SU-DHL-6 (cell line): Measurements from ENCODE around the gene LRP6.

Source experiments
- H2AFZ ChIP-seq: fragments of 200-600 bp; sonication (generic); 2 replicates; pipeline ENCODE4 v1.6.1; 2014; ENCODE audit warnings: low read depth, mild to moderate bottlenecking, moderate library complexity, mixed read lengths, antibody characterized with exemption, low read length; ENCODE audit not compliant: severe bottlenecking
- H3F3A ChIP-seq: fragments of 200-600 bp; shearing (Covaris generic); 2 replicates; pipeline ENCODE4 v1.6.0; 2016; ENCODE audit warnings: antibody characterized with exemption, mild to moderate bottlenecking; ENCODE audit not compliant: insufficient read depth
- H3K27ac ChIP-seq: fragments of 200-600 bp; sonication (generic); 2 replicates; pipeline ENCODE4 v1.5.1; 2016; ENCODE audit warnings: low read depth, mild to moderate bottlenecking, low read length, moderate library complexity, mixed read lengths
- H3K27me3 ChIP-seq: fragments of 200-600 bp; sonication (generic), shearing (Covaris generic); 2 replicates; pipeline ENCODE4 v1.6.0; 2014; ENCODE audit warnings: mild to moderate bottlenecking, low read length
- H3K36me3 ChIP-seq: fragments of 200-600 bp; sonication (generic); 2 replicates; pipeline ENCODE4 v1.6.1; 2014; ENCODE audit warnings: mild to moderate bottlenecking, low read length, mixed read lengths
- H3K4me2 ChIP-seq: fragments of 300-600, 200-600 bp; shearing (Covaris generic), sonication (generic); 2 replicates; pipeline ENCODE4 v1.6.0; 2014; ENCODE audit warnings: low read length, low read depth, mild to moderate bottlenecking; ENCODE audit not compliant: poor library complexity, severe bottlenecking
- H3K4me3 ChIP-seq: fragments of 200-600 bp; sonication (generic); 2 replicates; pipeline ENCODE4 v1.5.1; 2014; ENCODE audit warnings: antibody characterized with exemption, low read length, mild to moderate bottlenecking, mixed read lengths; ENCODE audit not compliant: insufficient read depth, poor library complexity, severe bottlenecking
- H3K79me2 ChIP-seq: fragments of 200-600 bp; sonication (generic); 2 replicates; pipeline ENCODE4 v1.6.1; 2014; ENCODE audit warnings: mild to moderate bottlenecking, low read length, moderate library complexity; ENCODE audit not compliant: insufficient read depth
- H3K9ac ChIP-seq: fragments of 200-600 bp; sonication (generic); 2 replicates; pipeline ENCODE4 v1.7.0; 2014; ENCODE audit warnings: mild to moderate bottlenecking, low read length
- H3K9me2 ChIP-seq: fragments of 200-600 bp; sonication (generic); replicated peaks from 2 replicates; pipeline ENCODE4 v1.6.1; 2014; ENCODE audit warnings: low read length; ENCODE audit not compliant: insufficient read depth
- H3K9me3 ChIP-seq: fragments of 200-600 bp; sonication (generic); 2 replicates; pipeline ENCODE4 v1.6.1; 2014; ENCODE audit warnings: low read length, mixed read lengths; ENCODE audit not compliant: insufficient read depth
- H4K20me1 ChIP-seq: fragments of 200-600 bp; sonication (generic); 2 replicates; pipeline ENCODE4 v1.6.1; 2014; ENCODE audit warnings: low read depth, mild to moderate bottlenecking, antibody characterized with exemption, low read length, moderate library complexity, mixed read lengths
- EZH2phosphoT487 ChIP-seq: fragments of 200-600 bp; sonication (generic), shearing (Covaris generic); conservative IDR thresholded peaks from 2 replicates; pipeline ENCODE4 v1.6.1; 2018; ENCODE audit warnings: mild to moderate bottlenecking, antibody characterized with exemption, low read length, moderate library complexity, mixed read lengths
- TF ChIP-seq, protein P1 (sequence below): fragments of 200-600 bp; sonication (generic); IDR thresholded peaks from one replicate; pipeline ENCODE4 v1.5.1; 2017; ENCODE audit warnings: antibody characterized with exemption, mild to moderate bottlenecking, low read length, moderate library complexity; ENCODE audit not compliant: insufficient read depth, poor library complexity, severe bottlenecking

LRP6 gene

DNA sequence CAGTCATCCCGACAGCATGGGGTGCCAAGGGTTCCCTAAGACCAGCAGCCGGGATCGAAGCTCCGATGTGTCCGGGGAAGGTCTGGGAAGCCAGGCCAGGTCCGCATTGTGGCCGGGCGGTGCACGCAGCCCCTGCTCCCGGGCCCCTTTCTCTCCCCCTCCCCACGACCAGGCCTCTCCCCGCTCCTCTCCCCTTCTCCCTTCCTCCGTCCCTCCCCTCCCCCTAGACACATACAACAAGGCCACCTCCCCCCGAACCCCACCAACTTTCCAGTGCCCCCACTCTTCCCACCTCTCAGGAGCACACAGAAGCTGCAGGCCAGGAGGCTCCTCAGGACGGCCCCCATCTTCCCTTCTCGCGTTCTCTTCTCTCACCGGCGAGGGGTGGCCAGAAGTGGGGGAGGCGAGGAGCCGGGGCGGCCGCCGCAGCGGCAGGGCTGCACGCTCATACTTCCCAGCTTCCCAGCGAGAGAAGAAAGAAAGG lies 413 bp downstream of the LRP6 start:
- no peaks in the 10 kb centered on the region for H3K79me2 ChIP-seq
- TF ChIP-seq EZH2phosphoT487 = no peak
- TF ChIP-seq, protein P1, sequence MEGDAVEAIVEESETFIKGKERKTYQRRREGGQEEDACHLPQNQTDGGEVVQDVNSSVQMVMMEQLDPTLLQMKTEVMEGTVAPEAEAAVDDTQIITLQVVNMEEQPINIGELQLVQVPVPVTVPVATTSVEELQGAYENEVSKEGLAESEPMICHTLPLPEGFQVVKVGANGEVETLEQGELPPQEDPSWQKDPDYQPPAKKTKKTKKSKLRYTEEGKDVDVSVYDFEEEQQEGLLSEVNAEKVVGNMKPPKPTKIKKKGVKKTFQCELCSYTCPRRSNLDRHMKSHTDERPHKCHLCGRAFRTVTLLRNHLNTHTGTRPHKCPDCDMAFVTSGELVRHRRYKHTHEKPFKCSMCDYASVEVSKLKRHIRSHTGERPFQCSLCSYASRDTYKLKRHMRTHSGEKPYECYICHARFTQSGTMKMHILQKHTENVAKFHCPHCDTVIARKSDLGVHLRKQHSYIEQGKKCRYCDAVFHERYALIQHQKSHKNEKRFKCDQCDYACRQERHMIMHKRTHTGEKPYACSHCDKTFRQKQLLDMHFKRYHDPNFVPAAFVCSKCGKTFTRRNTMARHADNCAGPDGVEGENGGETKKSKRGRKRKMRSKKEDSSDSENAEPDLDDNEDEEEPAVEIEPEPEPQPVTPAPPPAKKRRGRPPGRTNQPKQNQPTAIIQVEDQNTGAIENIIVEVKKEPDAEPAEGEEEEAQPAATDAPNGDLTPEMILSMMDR = no peak

DNA sequence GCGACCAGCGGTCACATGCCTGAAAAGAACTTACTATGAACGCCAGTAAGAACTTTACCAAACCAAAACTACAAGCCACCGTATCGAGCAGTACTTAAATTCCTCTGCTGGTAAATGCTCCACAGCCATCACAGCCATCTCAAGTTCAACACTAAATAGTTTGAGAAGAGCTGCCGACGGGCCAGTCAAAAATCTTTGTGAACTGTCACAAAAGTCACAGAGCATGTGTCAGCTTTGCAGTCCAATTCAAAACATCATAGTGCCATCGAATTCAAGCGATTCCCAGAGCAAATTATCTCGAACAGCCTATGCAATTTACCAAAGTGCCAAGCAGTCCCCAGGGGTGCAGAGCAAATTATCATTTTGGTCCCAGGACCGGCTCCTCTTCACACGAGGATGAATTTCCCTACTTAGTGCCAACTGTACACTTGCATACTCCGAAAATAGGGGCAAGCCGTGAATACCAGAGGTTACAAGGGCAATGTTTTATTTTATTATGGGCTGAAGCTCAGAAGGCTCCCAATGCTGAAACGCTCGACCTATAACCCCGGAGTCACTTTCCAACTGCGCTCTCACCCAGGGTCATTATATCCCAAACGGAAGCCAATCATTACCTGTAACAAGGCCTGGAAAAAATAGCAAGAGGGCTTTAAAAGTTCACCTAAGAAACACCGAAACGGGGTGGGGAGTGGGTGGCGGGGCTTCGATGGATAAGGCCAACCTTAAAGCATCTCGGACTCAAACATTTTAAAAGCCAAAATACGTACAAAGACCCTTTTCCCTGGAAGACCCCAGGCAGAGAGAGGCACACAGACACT lies 1.1 kb downstream of the LRP6 start:
- no peaks in the 10 kb centered on the region for H4K20me1 ChIP-seq

More for the DNA sequence above, 413 bp downstream of the LRP6 start:
- H3K9me2 ChIP-seq = no peaks in the 10 kb centered on the region
- H3K36me3 ChIP-seq = no peaks in the 10 kb centered on the region
- H3K27ac ChIP-seq = no peak overlapping the region
- H3K4me2 ChIP-seq = no peak overlapping the region
- no peaks in the 10 kb centered on the region for H3K27me3 ChIP-seq
- no peaks in the 10 kb centered on the region for H3F3A ChIP-seq
- H3K4me3 ChIP-seq = no peak overlapping the region
- no peak overlapping the region for H2AFZ ChIP-seq
- no peak overlapping the region for H3K9ac ChIP-seq
- no peaks in the 10 kb centered on the region for H4K20me1 ChIP-seq
- no peaks in the 10 kb centered on the region for H3K9me3 ChIP-seq

DNA sequence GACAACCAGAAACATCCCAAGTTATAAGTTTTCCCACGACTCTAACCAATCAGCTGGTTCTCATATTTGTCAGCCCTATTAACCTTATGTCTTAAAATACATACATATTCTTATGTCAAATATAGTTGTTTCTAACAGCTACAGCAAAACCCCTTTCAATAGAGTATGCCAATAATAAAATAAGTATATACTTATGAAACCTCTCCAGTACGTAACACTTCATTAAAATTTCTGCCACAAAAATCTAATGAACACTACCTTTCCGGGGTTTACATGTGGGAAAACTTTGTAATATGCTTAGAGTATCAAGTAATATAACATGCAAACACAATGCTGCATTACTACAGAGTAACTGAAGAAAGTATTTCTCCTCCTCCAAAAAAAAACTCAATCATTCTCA lies 1.8 kb downstream of the LRP6 start:
- Histone ChIP-seq H3F3A (no peaks in the 10 kb centered on the region), H4K20me1 (no peaks in the 10 kb centered on the region), H3K9me3 (no peaks in the 10 kb centered on the region), H3K27ac (no peak overlapping the region), H3K36me3 (no peaks in the 10 kb centered on the region), H3K9me2 (no peaks in the 10 kb centered on the region), H3K9ac (no peak overlapping the region), H2AFZ (no peak overlapping the region), H3K4me3 (no peak overlapping the region), H3K79me2 (no peaks in the 10 kb centered on the region), H3K4me2 (no peak overlapping the region), H3K27me3 (no peaks in the 10 kb centered on the region)
- TF ChIP-seq EZH2phosphoT487 = no peak
- TF ChIP-seq, protein P1 = no peak

More for the DNA sequence above, 1.1 kb downstream of the LRP6 start:
- Histone ChIP-seq H3K9me2 (no peaks in the 10 kb centered on the region), H2AFZ (no peak overlapping the region), H3K4me2 (no peak overlapping the region), H3K9ac (no peak overlapping the region), H3K4me3 (no peak overlapping the region), H3K36me3 (no peaks in the 10 kb centered on the region), H3K79me2 (no peaks in the 10 kb centered on the region), H3K27ac (no peak overlapping the region), H3K9me3 (no peaks in the 10 kb centered on the region), H3K27me3 (no peaks in the 10 kb centered on the region), H3F3A (no peaks in the 10 kb centered on the region)
- no peak for TF ChIP-seq EZH2phosphoT487
- TF ChIP-seq, protein P1 = no peak
